ENCODE data around the gene ASTN2. TPM values are rescaled to one million over a fixed set of nuclear protein-coding genes. Genes with fewer than 3 reads are reported as not detected.

ASTN2 gene
- total and polyA plus RNA-seq, 4 donors: 0.57 to 2.9 (median 1.4) TPM

DNA sequence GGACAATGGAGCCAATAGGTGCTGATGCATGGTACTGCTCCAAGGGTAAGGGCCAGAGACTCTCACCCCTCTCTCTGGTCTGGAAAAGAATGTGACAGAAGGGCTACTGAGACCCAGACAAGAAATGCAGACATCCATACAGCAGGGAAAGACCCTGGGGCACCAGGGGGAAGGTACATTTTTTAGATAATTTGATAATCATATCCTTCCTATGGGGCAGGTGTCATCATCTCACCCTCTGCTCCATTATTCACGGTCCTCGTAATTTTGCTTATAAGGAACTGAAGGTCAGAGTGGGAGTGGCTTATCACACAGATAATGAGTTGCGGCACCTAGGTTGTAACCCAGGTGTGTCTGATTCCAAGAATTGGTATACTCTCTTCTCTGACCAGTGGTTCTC, 637.7 kb downstream of the ASTN2 start:
- Histone ChIP-seq H3K9ac (ENCODE audit: low read depth in 1 of 2, low read length in 2 of 2) (no peak overlapping the region), H3K4me3 (ENCODE audit: low read depth in 1 of 3, low read length in 3 of 3) (no peak overlapping the region), H3K36me3 (ENCODE audit: control insufficient read depth in 4 of 4, insufficient read depth in 3 of 4, low read depth in 1 of 4, low read length in 3 of 4) (no peaks in the 10 kb centered on the region), H3K27me3 (ENCODE audit: control insufficient read depth in 4 of 4, insufficient read depth in 4 of 4, low read length in 3 of 4) (peaks cover 0 to 4% (median 0%) of the 10 kb centered on the region in 4 donors), H3K27ac (ENCODE audit: low read depth in 1 of 2, low read length in 2 of 2) (no peak overlapping the region), H3K9me3 (ENCODE audit: control insufficient read depth in 4 of 4, low read length in 3 of 4) (no peaks in the 10 kb centered on the region), H3K4me1 (ENCODE audit: control insufficient read depth in 4 of 4, insufficient read depth in 4 of 4, low read length in 3 of 4) (no peaks in the 10 kb centered on the region)
- TF ChIP-seq, protein P1, sequence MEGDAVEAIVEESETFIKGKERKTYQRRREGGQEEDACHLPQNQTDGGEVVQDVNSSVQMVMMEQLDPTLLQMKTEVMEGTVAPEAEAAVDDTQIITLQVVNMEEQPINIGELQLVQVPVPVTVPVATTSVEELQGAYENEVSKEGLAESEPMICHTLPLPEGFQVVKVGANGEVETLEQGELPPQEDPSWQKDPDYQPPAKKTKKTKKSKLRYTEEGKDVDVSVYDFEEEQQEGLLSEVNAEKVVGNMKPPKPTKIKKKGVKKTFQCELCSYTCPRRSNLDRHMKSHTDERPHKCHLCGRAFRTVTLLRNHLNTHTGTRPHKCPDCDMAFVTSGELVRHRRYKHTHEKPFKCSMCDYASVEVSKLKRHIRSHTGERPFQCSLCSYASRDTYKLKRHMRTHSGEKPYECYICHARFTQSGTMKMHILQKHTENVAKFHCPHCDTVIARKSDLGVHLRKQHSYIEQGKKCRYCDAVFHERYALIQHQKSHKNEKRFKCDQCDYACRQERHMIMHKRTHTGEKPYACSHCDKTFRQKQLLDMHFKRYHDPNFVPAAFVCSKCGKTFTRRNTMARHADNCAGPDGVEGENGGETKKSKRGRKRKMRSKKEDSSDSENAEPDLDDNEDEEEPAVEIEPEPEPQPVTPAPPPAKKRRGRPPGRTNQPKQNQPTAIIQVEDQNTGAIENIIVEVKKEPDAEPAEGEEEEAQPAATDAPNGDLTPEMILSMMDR (IDR thresholded peaks at IDR 0.05; ENCODE audit: low read depth, low read length, missing input control): no peak
- no peak for TF ChIP-seq GABPA (IDR thresholded peaks at IDR 0.05 in 1 of 2, conservative IDR thresholded peaks at IDR 0.05 in 1 of 2)
- TF ChIP-seq SP1 (IDR thresholded peaks at IDR 0.05): no peak
- no peak for TF ChIP-seq HNF4G (IDR thresholded peaks at IDR 0.05)
- TF ChIP-seq JUND (IDR thresholded peaks at IDR 0.05): no peak
- TF ChIP-seq TAF1 (conservative IDR thresholded peaks at IDR 0.05): no peak
- no peak for TF ChIP-seq FOXA1 (IDR thresholded peaks at IDR 0.05)
- TF ChIP-seq NR2F2 (IDR thresholded peaks at IDR 0.05): no peak
- TF ChIP-seq, protein P2, sequence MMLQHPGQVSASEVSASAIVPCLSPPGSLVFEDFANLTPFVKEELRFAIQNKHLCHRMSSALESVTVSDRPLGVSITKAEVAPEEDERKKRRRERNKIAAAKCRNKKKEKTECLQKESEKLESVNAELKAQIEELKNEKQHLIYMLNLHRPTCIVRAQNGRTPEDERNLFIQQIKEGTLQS (IDR thresholded peaks at IDR 0.05): no peak
- no peak for TF ChIP-seq HNF4A (conservative IDR thresholded peaks at IDR 0.05)
- TF ChIP-seq FOXA2 (IDR thresholded peaks at IDR 0.05): no peak
- TF ChIP-seq EGR1 (IDR thresholded peaks at IDR 0.05; ENCODE audit: low read depth in 2 of 2): no peak
- TF ChIP-seq, protein P3, sequence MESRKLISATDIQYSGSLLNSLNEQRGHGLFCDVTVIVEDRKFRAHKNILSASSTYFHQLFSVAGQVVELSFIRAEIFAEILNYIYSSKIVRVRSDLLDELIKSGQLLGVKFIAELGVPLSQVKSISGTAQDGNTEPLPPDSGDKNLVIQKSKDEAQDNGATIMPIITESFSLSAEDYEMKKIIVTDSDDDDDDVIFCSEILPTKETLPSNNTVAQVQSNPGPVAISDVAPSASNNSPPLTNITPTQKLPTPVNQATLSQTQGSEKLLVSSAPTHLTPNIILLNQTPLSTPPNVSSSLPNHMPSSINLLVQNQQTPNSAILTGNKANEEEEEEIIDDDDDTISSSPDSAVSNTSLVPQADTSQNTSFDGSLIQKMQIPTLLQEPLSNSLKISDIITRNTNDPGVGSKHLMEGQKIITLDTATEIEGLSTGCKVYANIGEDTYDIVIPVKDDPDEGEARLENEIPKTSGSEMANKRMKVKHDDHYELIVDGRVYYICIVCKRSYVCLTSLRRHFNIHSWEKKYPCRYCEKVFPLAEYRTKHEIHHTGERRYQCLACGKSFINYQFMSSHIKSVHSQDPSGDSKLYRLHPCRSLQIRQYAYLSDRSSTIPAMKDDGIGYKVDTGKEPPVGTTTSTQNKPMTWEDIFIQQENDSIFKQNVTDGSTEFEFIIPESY (IDR thresholded peaks at IDR 0.05): no peak
- TF ChIP-seq YY1 (IDR thresholded peaks at IDR 0.05): no peak
- no peak for TF ChIP-seq RXRA (IDR thresholded peaks at IDR 0.05)
- TF ChIP-seq, protein P4, sequence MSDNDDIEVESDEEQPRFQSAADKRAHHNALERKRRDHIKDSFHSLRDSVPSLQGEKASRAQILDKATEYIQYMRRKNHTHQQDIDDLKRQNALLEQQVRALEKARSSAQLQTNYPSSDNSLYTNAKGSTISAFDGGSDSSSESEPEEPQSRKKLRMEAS (IDR thresholded peaks at IDR 0.05): no peak
- TF ChIP-seq RAD21 (IDR thresholded peaks at IDR 0.05): no peak
- TF ChIP-seq, protein P5, sequence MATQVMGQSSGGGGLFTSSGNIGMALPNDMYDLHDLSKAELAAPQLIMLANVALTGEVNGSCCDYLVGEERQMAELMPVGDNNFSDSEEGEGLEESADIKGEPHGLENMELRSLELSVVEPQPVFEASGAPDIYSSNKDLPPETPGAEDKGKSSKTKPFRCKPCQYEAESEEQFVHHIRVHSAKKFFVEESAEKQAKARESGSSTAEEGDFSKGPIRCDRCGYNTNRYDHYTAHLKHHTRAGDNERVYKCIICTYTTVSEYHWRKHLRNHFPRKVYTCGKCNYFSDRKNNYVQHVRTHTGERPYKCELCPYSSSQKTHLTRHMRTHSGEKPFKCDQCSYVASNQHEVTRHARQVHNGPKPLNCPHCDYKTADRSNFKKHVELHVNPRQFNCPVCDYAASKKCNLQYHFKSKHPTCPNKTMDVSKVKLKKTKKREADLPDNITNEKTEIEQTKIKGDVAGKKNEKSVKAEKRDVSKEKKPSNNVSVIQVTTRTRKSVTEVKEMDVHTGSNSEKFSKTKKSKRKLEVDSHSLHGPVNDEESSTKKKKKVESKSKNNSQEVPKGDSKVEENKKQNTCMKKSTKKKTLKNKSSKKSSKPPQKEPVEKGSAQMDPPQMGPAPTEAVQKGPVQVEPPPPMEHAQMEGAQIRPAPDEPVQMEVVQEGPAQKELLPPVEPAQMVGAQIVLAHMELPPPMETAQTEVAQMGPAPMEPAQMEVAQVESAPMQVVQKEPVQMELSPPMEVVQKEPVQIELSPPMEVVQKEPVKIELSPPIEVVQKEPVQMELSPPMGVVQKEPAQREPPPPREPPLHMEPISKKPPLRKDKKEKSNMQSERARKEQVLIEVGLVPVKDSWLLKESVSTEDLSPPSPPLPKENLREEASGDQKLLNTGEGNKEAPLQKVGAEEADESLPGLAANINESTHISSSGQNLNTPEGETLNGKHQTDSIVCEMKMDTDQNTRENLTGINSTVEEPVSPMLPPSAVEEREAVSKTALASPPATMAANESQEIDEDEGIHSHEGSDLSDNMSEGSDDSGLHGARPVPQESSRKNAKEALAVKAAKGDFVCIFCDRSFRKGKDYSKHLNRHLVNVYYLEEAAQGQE (IDR thresholded peaks at IDR 0.05): no peak
- DNase-seq (ENCODE audit: low spot score): no peak
- WGBS: 70% methylated on average over 3 of the region's 3 CpGs

All from liver (tissue), 9 donors.